Suppressor macrophage (primary cell): ENCODE data around the gene SEMA6C.
"Not testable (repeated sequence)": the region's sequence is repeated elsewhere in the genome, so short reads cannot be mapped to it uniquely, and the experiment has no call there.

ENCODE experiments used
- DNase-seq, 4 experiments: peaks; one replicate each; pipeline ENCODE4 v3.0.0-alpha.2; 2020 to 2022

The SEMA6C gene

DNA sequence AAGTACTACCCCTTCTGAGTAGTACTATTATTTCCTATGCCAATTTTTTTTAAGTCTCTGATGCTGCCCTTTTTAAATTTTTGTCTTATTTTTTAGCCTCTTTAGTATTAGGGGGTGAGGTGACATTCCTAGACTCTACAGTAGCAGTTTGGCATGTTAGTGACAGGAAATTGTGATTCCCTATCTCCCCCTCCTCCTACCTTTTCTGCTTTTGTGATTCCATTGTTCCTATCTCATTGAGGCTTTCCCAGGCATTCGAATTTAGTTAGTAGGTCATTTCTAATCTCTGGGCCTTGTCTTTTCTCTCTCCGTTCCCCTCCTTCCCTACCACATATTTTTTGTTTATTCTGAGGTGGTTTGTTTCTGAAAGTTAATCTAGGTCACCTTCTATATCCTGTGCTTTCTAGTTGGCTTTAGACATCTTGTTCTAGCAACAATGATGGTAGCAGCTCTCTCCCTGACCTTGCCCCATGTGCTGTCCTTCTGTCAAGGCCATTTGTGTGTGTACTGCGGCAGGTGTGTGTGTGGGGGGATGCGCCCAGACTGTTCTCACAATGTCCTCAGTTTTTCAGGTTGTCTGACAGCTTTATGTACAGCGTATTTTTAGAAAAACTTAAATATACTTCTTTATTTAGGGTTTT lies 21.5 kb downstream of the SEMA6C start:
- DNase-seq: no peak

- DNase-seq: no peak
These were observed 32.6 kb downstream of the SEMA6C start for GRCh38 chr1:151113877-151114276.

DNA sequence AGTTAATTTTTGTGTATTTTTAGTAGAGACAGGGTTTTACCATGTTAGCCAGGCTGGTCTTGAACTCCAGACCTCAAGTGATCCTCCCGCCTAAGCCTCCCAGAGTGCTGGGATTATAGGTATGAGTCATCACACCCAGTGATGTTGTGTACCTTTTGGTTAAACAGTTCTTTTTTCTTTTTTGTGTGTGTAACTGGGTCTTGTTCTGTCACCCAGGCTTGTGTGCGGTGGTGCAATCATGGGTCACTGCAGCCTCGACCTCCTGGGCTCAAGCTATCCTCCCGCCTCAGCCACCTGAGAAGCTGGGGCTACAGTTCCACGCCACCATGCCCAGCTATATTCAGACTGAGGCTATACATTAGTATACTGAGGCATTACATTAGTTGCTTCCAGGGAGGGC lies 38.1 kb downstream of the SEMA6C start:
- no peak for DNase-seq

GRCh38 chr1:151106894-151107293 lies 39.5 kb downstream of the SEMA6C start:
- no peak for DNase-seq

DNA sequence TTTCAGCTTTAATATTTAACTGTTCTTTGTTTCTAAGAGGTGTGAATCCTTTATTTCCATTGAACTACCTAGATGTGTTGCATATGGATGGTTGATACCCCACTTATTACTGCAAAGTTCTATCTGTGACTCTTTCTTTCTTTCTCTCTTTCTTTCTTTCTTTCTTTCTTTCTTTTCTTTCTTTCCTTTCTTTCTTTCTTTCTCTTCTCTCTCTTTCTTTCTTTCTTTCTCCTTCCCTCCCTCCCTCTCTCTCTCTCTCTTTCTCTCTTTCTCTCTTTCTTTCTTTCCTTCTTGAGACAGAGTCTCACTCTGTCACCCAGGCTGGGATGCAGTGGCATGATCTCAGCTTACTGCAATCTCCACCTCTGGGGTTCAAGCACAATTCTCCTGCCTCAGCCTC lies 41.8 kb downstream of the SEMA6C start:
- no peak for DNase-seq

GRCh38 chr1:151098126-151098525 lies 48.3 kb downstream of the SEMA6C start:
- DNase-seq: no peak

DNA sequence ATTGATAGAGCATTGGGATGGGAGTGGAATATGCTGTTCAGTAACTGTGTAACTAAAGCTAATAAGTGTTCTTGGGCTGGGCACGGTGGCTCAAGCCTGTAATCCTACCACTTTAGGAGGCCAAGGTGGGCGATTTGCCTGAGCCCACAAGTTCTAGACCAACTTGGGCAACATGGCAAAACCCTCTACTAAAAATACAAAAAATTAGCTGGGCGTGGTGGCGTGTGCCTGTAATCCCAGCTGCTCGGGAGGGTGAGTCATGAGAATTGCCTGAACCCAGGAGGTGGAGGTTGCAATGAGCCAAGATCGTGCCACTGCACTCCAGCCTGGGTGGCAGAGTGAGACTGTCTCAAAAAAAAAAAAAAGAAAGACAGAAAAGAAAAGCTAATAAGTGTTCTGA lies 49.0 kb downstream of the SEMA6C start:
- not testable (repeated sequence) for DNase-seq

DNA sequence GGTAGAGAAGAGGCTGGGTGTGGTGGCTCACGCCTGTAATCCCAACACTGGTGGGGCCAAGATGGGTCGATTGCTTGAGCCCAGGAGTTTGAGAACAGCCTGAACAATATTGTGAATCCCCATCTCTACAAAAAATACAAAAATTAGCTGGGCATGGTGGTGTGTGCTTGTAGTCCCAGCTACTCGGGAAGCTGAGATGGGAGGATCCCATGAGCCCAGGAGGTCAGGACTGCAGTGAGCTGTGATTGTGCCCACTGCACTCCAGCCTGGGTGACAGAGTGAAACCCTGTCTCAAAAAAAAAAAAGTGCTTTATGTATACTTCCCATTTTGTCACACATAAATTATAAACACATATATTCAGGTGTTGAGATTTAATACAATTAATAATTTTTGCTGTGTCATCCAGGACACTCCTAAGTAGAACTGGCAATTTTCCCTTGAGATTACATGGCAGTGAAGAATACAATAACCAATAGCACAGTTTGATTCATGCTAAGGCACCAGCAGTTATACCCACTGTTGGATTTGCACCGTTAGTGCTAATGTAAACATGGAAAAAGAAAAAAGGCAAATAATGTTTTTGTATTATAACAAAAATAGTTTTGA lies 60.4 kb downstream of the SEMA6C start:
- no peak for DNase-seq
